ENCODE results near the gene MAGOH.
A peak's percentile ranks its signal among the peaks of the same experiment; 100 is the strongest.

MAGOH gene

DNA sequence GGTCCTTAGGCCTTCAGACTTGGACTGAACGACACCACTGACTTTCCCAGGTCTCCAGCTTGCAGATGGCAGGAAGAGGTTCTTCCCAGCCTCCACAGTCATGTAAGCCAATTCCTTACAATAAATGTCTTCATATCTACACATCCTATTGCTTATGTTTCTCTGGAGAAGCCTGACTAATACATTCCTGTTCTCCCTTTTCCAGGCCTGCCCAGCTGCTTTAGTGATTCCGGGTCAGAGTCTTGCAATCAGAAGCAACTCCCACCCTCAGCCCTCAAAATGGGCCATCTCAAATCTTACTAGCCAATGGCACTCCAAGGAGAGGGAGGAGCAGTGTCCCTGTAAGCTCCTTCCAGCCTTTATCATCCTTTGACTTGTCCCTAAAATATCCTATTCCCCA lies 58.1 kb downstream of the MAGOH start:
- H3K4me1 ChIP-seq (ENCODE audit: control insufficient read depth, insufficient read depth, low read depth, low read length), result no peaks in the 10 kb centered on the region
- H3K23ac ChIP-seq (ENCODE audit: low read length in 2 of 2), result no peak overlapping the region
- peak overlapping the region; percentile 54 for H2BK120ac ChIP-seq (ENCODE audit: low read depth, low read length)
- H2BK5ac ChIP-seq (ENCODE audit: low read depth, low read length, poor library complexity, severe bottlenecking), result no peak overlapping the region
- H3K27ac ChIP-seq (ENCODE audit: low read length, poor library complexity, severe bottlenecking), result no peak overlapping the region
- peak overlapping the region; percentile 44 for H2BK15ac ChIP-seq (ENCODE audit: low read depth, poor library complexity, severe bottlenecking)
- peak overlapping the region; percentile 78 for H4K91ac ChIP-seq (ENCODE audit: low read length)
- H3K9ac ChIP-seq (ENCODE audit: low read length), result no peak overlapping the region
- H3K9me3 ChIP-seq (ENCODE audit: control insufficient read depth, low read length), result no peaks in the 10 kb centered on the region
- no peaks in the 10 kb centered on the region for H3K27me3 ChIP-seq (ENCODE audit: control insufficient read depth in 1 of 2, insufficient read depth in 1 of 2, low read length in 2 of 2)
- peak overlapping the region; percentile 81 to 85 for H2BK12ac ChIP-seq (ENCODE audit: low read length in 2 of 2)
- H3K18ac ChIP-seq (ENCODE audit: low read depth in 1 of 2, low read length in 2 of 2), result peak overlapping the region; percentile 61 to 91
- no peak overlapping the region for H2AK5ac ChIP-seq (ENCODE audit: low read length, severe bottlenecking)
- WGBS, result 67% methylated on average over 2 of the region's 2 CpGs
- H3K4me3 ChIP-seq (ENCODE audit: insufficient read depth in 1 of 2, low read depth in 1 of 2, low read length in 2 of 2), result no peak overlapping the region
- H3K14ac ChIP-seq (ENCODE audit: low read length in 2 of 2), result no peak overlapping the region
- H4K8ac ChIP-seq (ENCODE audit: low read length), result peak overlapping the region; percentile 85
- H3K4ac ChIP-seq (ENCODE audit: low read depth in 1 of 2, low read length in 2 of 2), result peak overlapping the region; percentile 57 to 67
- DNase-seq, result peak; percentile 75
- H3K4me2 ChIP-seq (ENCODE audit: low read length, poor library complexity, severe bottlenecking), result no peak overlapping the region
- H2AFZ ChIP-seq (ENCODE audit: low read depth, low read length), result peak overlapping the region; percentile 30
- no peaks in the 10 kb centered on the region for H3K79me1 ChIP-seq (replicated peaks; ENCODE audit: low read length, poor library complexity, severe bottlenecking)
- H3K36me3 ChIP-seq (ENCODE audit: control insufficient read depth in 1 of 2, insufficient read depth in 2 of 2, low read depth in 1 of 2, low read length in 2 of 2), result no peaks in the 10 kb centered on the region

Measured in mesenchymal stem cell (in vitro differentiated cells and primary cell).